HepG2 (cell line): Measurements from ENCODE around the gene TPGS1. TPM values are rescaled to one million over a fixed set of nuclear protein-coding genes. Genes with fewer than 3 reads are reported as not detected.
A peak's percentile ranks its signal among the peaks of the same experiment; 100 is the strongest.

ENCODE experiments used
- AKAP8 ChIP-seq: sonication (generic); formaldehyde crosslinking; IDR thresholded peaks from 2 replicates; pipeline ENCODE4 v1.5.1; 2020; ENCODE audit warnings: mild to moderate bottlenecking, missing genetic modification reagents
- FOXC1 ChIP-seq: sonication (generic); formaldehyde crosslinking; IDR thresholded peaks from 2 replicates; pipeline ENCODE4 v1.8.0; 2022; ENCODE audit warnings: mild to moderate bottlenecking, missing genetic modification reagents, borderline replicate concordance
- HES4 ChIP-seq: sonication (generic); formaldehyde crosslinking; IDR thresholded peaks from 2 replicates; pipeline ENCODE4 v1.9.0; 2021; ENCODE audit warnings: mild to moderate bottlenecking, missing genetic modification reagents, borderline replicate concordance
- HHEX ChIP-seq: IDR thresholded peaks from 2 replicates; pipeline ENCODE4 v1.6.1; 2016; ENCODE audit warnings: control low read depth
- KAT7 ChIP-seq: IDR thresholded peaks from 2 replicates; pipeline ENCODE4 v1.6.1; 2018; ENCODE audit warnings: borderline replicate concordance, missing compliant biosample characterization
- MXD4 ChIP-seq: IDR thresholded peaks from 2 replicates; pipeline ENCODE4 v1.6.1; 2016; ENCODE audit warnings: mild to moderate bottlenecking, missing biosample characterization, missing genetic modification reagents
- MYC ChIP-seq: sonication (generic); formaldehyde crosslinking; IDR thresholded peaks from 2 replicates; pipeline ENCODE4 v1.9.0; 2021; ENCODE audit warnings: missing genetic modification reagents, borderline replicate concordance
- REPIN1 ChIP-seq: sonication (generic); formaldehyde crosslinking; IDR thresholded peaks from 2 replicates; pipeline ENCODE4 v1.8.0; 2022; ENCODE audit warnings: missing genetic modification reagents, low read depth, mild to moderate bottlenecking, borderline replicate concordance
- RXRA ChIP-seq: sonication (generic); formaldehyde crosslinking; IDR thresholded peaks from 2 replicates; pipeline ENCODE4 v1.5.1; 2020; ENCODE audit warnings: missing genetic modification reagents
- SMYD3 ChIP-seq: sonication (generic); formaldehyde crosslinking; IDR thresholded peaks from 2 replicates; pipeline ENCODE4 v1.8.1; 2023; ENCODE audit warnings: mild to moderate bottlenecking, missing genetic modification reagents
- SOX13 ChIP-seq, 3 experiments: fragments of 450-650 bp in 1 of 3; sonication (generic) in 1 of 3; formaldehyde crosslinking in 1 of 3; IDR thresholded peaks in 2 of 3; conservative IDR thresholded peaks in 1 of 3; 2 replicates each; pipeline versions ENCODE4 v1.5.0 to v1.6.1; 2016 to 2020; ENCODE audit warnings: antibody characterized with exemption in 1 of 3, mild to moderate bottlenecking in 1 of 3, missing compliant biosample characterization in 1 of 3, missing genetic modification reagents in 1 of 3, moderate library complexity in 1 of 3
- SRSF1 ChIP-seq: fragments of 200-400 bp; formaldehyde crosslinking; optimal IDR thresholded peaks from 2 replicates; pipeline ENCODE3; 2017; ENCODE audit warnings: mild to moderate bottlenecking, low read depth, low read length, moderate library complexity
- YEATS4 ChIP-seq: sonication (generic); formaldehyde crosslinking; IDR thresholded peaks from 2 replicates; pipeline ENCODE4 v1.4.0; 2020; ENCODE audit warnings: missing genetic modification reagents, borderline replicate concordance
- ZNF17 ChIP-seq: sonication (generic); formaldehyde crosslinking; IDR thresholded peaks from 2 replicates; pipeline ENCODE4 v1.5.0; 2020; ENCODE audit warnings: mild to moderate bottlenecking, missing genetic modification reagents
- ZNF24 ChIP-seq: fragments of 450-650 bp; IDR thresholded peaks from 2 replicates; pipeline ENCODE4 v1.6.1; 2017; ENCODE audit warnings: antibody characterized with exemption, mild to moderate bottlenecking
- ZSCAN21 ChIP-seq: sonication (generic); formaldehyde crosslinking; IDR thresholded peaks from 2 replicates; pipeline ENCODE4 v1.8.0; 2022; ENCODE audit warnings: mild to moderate bottlenecking, missing genetic modification reagents, moderate library complexity, borderline replicate concordance
- polyA plus RNA-seq, 8 experiments: library from polyadenylated mRNA; depleted of rRNA in 3 of 8; stranded (reverse) in 7 of 8; unstranded in 1 of 8; fragments of >200 nt; fragmentation: Illumina TruSeq in 4 of 8; extraction: Trizol in 4 of 8; gene quantifications; 2 replicates each; pipeline versions ENCODE4 v1.2.1 to v1.2.3, GENCODE V29; 2011 to 2016; ENCODE audit warnings: low read depth in 4 of 8, missing spikeins in 1 of 8, mixed read lengths in 1 of 8; ENCODE audit not compliant: insufficient read depth in 1 of 8
- total RNA-seq, 5 experiments: library from RNA; depleted of rRNA; stranded (reverse); fragments of >200 nt; fragmentation: Illumina TruSeq; extraction: Trizol; gene quantifications; 2 replicates each; pipeline ENCODE4 v1.2.3, GENCODE V29; 2016; ENCODE audit warnings: low read depth in 1 of 5
- TF ChIP-seq, protein P1 (sequence below): sonication (generic); formaldehyde crosslinking; IDR thresholded peaks from 2 replicates; pipeline ENCODE4 v1.4.0; 2020; ENCODE audit warnings: missing genetic modification reagents
- TF ChIP-seq, protein P2 (sequence below): sonication (generic); formaldehyde crosslinking; IDR thresholded peaks from 2 replicates; pipeline ENCODE4 v1.4.0; 2020; ENCODE audit warnings: mild to moderate bottlenecking, missing genetic modification reagents
- TF ChIP-seq, protein P3 (sequence below), 2 experiments: sonication (generic) in 1 of 2; formaldehyde crosslinking in 1 of 2; IDR thresholded peaks; 2 replicates each; pipeline versions ENCODE4 v1.5.1 to v1.6.1; 2011 to 2020; ENCODE audit warnings: borderline replicate concordance in 1 of 2, low read depth in 1 of 2, low read length in 1 of 2, mild to moderate bottlenecking in 1 of 2, missing genetic modification reagents in 1 of 2, moderate library complexity in 1 of 2

TPGS1 gene
- total and polyA plus RNA-seq, 2 of the 13 experiments (the other 11 are each of a cell fraction or from before 2014, with no cell fraction given) = 1.1 to 6.2 TPM

DNA sequence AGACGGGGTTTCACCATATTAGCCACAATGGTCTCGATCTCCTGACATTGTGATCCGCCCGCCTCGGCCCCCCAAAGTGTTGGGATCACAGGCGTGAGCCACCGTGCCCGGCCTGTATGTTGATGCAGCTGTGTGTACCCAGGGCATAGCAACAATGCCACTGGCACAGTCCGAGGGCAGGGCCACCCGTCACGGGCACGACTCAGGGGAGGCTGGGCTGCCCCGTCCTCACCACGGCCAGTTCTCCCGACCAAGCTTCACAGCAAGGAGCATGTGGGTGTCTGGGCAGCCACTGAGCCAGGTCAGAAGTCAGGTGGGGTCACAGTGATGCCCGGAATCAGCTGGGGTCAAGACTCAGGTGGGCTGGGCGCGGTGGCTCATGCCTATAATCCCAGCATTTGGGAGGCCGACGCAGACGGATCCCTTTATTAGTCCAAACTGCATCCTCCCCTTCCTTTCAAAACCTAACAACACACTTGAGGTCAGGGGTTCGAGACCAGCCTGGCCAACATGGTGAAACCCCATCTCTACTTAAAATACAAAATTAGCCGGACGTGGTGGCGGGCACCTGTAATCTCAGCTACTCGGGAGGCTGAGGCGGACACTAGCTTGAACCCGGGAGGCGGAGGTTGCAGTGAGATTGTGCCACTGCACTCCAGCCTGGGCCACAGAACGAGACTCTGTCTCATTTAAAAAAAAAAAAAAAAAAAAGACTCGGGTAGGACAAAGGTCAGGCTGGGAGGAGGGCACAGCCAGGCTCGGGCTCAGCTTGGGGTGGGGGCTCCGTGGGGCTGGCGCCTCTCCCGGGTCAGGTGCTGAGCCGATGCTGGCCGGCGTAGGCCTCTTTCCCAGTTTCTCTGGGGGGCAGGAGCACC, 23.1 kb downstream of the TPGS1 start (continued):
- TF ChIP-seq, protein P1, sequence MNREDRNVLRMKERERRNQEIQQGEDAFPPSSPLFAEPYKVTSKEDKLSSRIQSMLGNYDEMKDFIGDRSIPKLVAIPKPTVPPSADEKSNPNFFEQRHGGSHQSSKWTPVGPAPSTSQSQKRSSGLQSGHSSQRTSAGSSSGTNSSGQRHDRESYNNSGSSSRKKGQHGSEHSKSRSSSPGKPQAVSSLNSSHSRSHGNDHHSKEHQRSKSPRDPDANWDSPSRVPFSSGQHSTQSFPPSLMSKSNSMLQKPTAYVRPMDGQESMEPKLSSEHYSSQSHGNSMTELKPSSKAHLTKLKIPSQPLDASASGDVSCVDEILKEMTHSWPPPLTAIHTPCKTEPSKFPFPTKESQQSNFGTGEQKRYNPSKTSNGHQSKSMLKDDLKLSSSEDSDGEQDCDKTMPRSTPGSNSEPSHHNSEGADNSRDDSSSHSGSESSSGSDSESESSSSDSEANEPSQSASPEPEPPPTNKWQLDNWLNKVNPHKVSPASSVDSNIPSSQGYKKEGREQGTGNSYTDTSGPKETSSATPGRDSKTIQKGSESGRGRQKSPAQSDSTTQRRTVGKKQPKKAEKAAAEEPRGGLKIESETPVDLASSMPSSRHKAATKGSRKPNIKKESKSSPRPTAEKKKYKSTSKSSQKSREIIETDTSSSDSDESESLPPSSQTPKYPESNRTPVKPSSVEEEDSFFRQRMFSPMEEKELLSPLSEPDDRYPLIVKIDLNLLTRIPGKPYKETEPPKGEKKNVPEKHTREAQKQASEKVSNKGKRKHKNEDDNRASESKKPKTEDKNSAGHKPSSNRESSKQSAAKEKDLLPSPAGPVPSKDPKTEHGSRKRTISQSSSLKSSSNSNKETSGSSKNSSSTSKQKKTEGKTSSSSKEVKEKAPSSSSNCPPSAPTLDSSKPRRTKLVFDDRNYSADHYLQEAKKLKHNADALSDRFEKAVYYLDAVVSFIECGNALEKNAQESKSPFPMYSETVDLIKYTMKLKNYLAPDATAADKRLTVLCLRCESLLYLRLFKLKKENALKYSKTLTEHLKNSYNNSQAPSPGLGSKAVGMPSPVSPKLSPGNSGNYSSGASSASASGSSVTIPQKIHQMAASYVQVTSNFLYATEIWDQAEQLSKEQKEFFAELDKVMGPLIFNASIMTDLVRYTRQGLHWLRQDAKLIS (CRISPR knock-in tag) = no peak; the same call in 1 of the 2 replicates
- peak; percentile 2; the same call in 1 of the 2 replicates for TF ChIP-seq RXRA (CRISPR knock-in tag)
- TF ChIP-seq HES4 = no peak
- TF ChIP-seq REPIN1 = no peak
- no peak for TF ChIP-seq SMYD3 (CRISPR knock-in tag)
- TF ChIP-seq MYC (CRISPR knock-in tag) = no peak
- TF ChIP-seq MXD4 (CRISPR knock-in tag) = no peak
- TF ChIP-seq YEATS4 (CRISPR knock-in tag) = no peak; the same call in 1 of the 2 replicates
- no peak for TF ChIP-seq FOXC1 (CRISPR knock-in tag)
- TF ChIP-seq KAT7 (CRISPR knock-in tag) = peak; percentile 23; the same call in 1 of the 2 replicates
- TF ChIP-seq HHEX = no peak
- no peak for TF ChIP-seq ZNF24
- no peak for TF ChIP-seq ZNF17 (CRISPR knock-in tag)
- peak; percentile 61 for TF ChIP-seq SRSF1
- TF ChIP-seq, protein P2, sequence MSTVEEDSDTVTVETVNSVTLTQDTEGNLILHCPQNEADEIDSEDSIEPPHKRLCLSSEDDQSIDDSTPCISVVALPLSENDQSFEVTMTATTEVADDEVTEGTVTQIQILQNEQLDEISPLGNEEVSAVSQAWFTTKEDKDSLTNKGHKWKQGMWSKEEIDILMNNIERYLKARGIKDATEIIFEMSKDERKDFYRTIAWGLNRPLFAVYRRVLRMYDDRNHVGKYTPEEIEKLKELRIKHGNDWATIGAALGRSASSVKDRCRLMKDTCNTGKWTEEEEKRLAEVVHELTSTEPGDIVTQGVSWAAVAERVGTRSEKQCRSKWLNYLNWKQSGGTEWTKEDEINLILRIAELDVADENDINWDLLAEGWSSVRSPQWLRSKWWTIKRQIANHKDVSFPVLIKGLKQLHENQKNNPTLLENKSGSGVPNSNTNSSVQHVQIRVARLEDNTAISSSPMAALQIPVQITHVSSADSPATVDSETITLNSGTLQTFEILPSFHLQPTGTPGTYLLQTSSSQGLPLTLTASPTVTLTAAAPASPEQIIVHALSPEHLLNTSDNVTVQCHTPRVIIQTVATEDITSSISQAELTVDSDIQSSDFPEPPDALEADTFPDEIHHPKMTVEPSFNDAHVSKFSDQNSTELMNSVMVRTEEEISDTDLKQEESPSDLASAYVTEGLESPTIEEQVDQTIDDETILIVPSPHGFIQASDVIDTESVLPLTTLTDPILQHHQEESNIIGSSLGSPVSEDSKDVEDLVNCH (CRISPR knock-in tag) = no peak; the same call in 1 of the 2 replicates
- TF ChIP-seq ZSCAN21 (CRISPR knock-in tag) = no peak
- TF ChIP-seq, protein P3, sequence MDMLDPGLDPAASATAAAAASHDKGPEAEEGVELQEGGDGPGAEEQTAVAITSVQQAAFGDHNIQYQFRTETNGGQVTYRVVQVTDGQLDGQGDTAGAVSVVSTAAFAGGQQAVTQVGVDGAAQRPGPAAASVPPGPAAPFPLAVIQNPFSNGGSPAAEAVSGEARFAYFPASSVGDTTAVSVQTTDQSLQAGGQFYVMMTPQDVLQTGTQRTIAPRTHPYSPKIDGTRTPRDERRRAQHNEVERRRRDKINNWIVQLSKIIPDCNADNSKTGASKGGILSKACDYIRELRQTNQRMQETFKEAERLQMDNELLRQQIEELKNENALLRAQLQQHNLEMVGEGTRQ (IDR thresholded peaks at IDR 0.05; ENCODE audit: low read depth, low read length) = no peak
- TF ChIP-seq, protein P3 (CRISPR knock-in tag; IDR thresholded peaks at IDR 0.05; ENCODE audit: borderline replicate concordance) = peak; percentile 39; the same call in 1 of the 2 replicates
- TF ChIP-seq AKAP8 (CRISPR knock-in tag) = peak; percentile 21; the same call in 1 of the 2 replicates
- no peak for TF ChIP-seq SOX13 (IDR thresholded peaks at IDR 0.05)
- peak in 1 of 2 experiments; percentile 13; a peak in 1 of 4 replicates for TF ChIP-seq SOX13 (CRISPR knock-in tag; conservative IDR thresholded peaks at IDR 0.05 in 1 of 2, IDR thresholded peaks at IDR 0.05 in 1 of 2)
